GM23338 (cell line): ENCODE measurements around the gene ACAN. TPM values are rescaled to one million over a fixed set of nuclear protein-coding genes. Genes with fewer than 3 reads are reported as not detected.

Source experiments
- ATAC-seq: fragments of 200-7000 bp; cut with Tn5 transposase; 3 replicates; pipeline ENCODE4 v1.9.1; 2020
- DNase-seq: peaks from one replicate; pipeline ENCODE4 v3.0.0-alpha.2; 2015; ENCODE audit warnings: low spot score
- H2AFZ ChIP-seq: fragments of 200-600 bp; sonication (generic); 2 replicates; pipeline ENCODE4 v1.8.0; 2016; ENCODE audit warnings: antibody characterized with exemption, mild to moderate bottlenecking, moderate library complexity
- H3F3A ChIP-seq: fragments of 200-600 bp; sonication (generic); replicated peaks from 2 replicates; pipeline ENCODE4 v1.8.0; 2017; ENCODE audit warnings: antibody characterized with exemption, mixed run types, low read depth
- H3K27ac ChIP-seq: fragments of 200-600 bp; sonication (generic); 2 replicates; pipeline ENCODE4 v1.6.1; 2016; ENCODE audit warnings: low read depth
- H3K27me3 ChIP-seq: fragments of 200-600 bp; sonication (generic); 2 replicates; pipeline ENCODE4 v1.8.0; 2016; ENCODE audit warnings: mild to moderate bottlenecking, mixed run types, moderate library complexity; ENCODE audit not compliant: insufficient read depth
- H3K36me3 ChIP-seq: fragments of 200-600 bp; sonication (generic); 2 replicates; pipeline ENCODE4 v1.8.0; 2016; ENCODE audit warnings: mild to moderate bottlenecking; ENCODE audit not compliant: insufficient read depth
- H3K4me1 ChIP-seq: fragments of 200-600 bp; sonication (generic); 2 replicates; pipeline ENCODE4 v1.8.0; 2016; ENCODE audit warnings: mild to moderate bottlenecking, moderate library complexity; ENCODE audit not compliant: insufficient read depth
- H3K4me2 ChIP-seq: fragments of 200-600 bp; sonication (generic); 2 replicates; pipeline ENCODE4 v1.7.1; 2017; ENCODE audit warnings: mixed run types
- H3K4me3 ChIP-seq: fragments of 200-600 bp; sonication (generic); 2 replicates; pipeline ENCODE4 v1.6.1; 2016; ENCODE audit warnings: mixed run types
- H3K79me2 ChIP-seq: fragments of 200-600 bp; sonication (generic); replicated peaks from 2 replicates; pipeline ENCODE4 v1.8.0; 2017; ENCODE audit warnings: mild to moderate bottlenecking; ENCODE audit not compliant: insufficient read depth
- H3K9me2 ChIP-seq: fragments of 200-600 bp; sonication (generic); 2 replicates; pipeline ENCODE4 v1.8.0; 2017; ENCODE audit not compliant: insufficient read depth
- H4K20me1 ChIP-seq: fragments of 200-600 bp; sonication (generic); replicated peaks from 2 replicates; pipeline ENCODE4 v1.8.0; 2017; ENCODE audit warnings: mild to moderate bottlenecking; ENCODE audit not compliant: insufficient read depth
- H3K27ac Mint-ChIP-seq: 2 replicates; pipeline ENCODE4 v1.8.0; 2020; ENCODE audit warnings: inconsistent platforms, mild to moderate bottlenecking, moderate library complexity, mixed read lengths
- H3K27me3 Mint-ChIP-seq: 3 replicates; pipeline ENCODE4 v1.8.0; 2022; ENCODE audit warnings: low read depth, mild to moderate bottlenecking, moderate library complexity, mixed read lengths, inconsistent platforms; ENCODE audit not compliant: insufficient read depth, poor library complexity
- H3K36me3 Mint-ChIP-seq: 3 replicates; pipeline ENCODE4 v1.8.0; 2021; ENCODE audit warnings: low read depth, mild to moderate bottlenecking, inconsistent platforms, moderate library complexity, mixed read lengths
- H3K4me1 Mint-ChIP-seq: 3 replicates; pipeline ENCODE4 v1.8.0; 2020; ENCODE audit warnings: mild to moderate bottlenecking, inconsistent platforms, mixed read lengths
- H3K4me3 Mint-ChIP-seq: 3 replicates; pipeline ENCODE4 v1.8.0; 2021; ENCODE audit warnings: moderate library complexity, mild to moderate bottlenecking, inconsistent platforms, mixed read lengths
- H3K9me3 Mint-ChIP-seq: 3 replicates; pipeline ENCODE4 v1.8.0; 2020; ENCODE audit warnings: moderate library complexity, mild to moderate bottlenecking, inconsistent platforms, mixed read lengths
- CREB1 ChIP-seq: fragments of 250-450 bp; sonication (Bioruptor Pico); IDR thresholded peaks from 2 replicates; pipeline ENCODE4 v1.5.0; 2020; ENCODE audit warnings: low read depth, mild to moderate bottlenecking, moderate library complexity
- EZH2 ChIP-seq: fragments of 200-600 bp; sonication (generic); IDR thresholded peaks from one replicate; pipeline ENCODE4 v1.8.0; 2017; ENCODE audit warnings: antibody characterized with exemption, mild to moderate bottlenecking, low read depth; ENCODE audit not compliant: unreplicated experiment
- EZH2phosphoT487 ChIP-seq: fragments of 200-600 bp; sonication (generic); IDR thresholded peaks from one replicate; pipeline ENCODE4 v1.8.1; 2018; ENCODE audit warnings: antibody characterized with exemption; ENCODE audit not compliant: unreplicated experiment
- JUNB ChIP-seq: IDR thresholded peaks from one replicate; pipeline ENCODE4 v1.6.1; 2016; ENCODE audit warnings: antibody characterized with exemption; ENCODE audit not compliant: unreplicated experiment
- NANOG ChIP-seq: IDR thresholded peaks from 2 replicates; pipeline ENCODE4 v1.6.1; 2016; ENCODE audit warnings: antibody characterized with exemption, borderline replicate concordance
- POLR2AphosphoS5 ChIP-seq: IDR thresholded peaks from 2 replicates; pipeline ENCODE4 v1.6.1; 2016; ENCODE audit warnings: antibody characterized with exemption, low read depth
- REST ChIP-seq: IDR thresholded peaks from one replicate; pipeline ENCODE4 v1.6.1; 2018; ENCODE audit warnings: antibody characterized with exemption; ENCODE audit not compliant: unreplicated experiment
- ZNF114 ChIP-seq: fragments of 250-450 bp; sonication (Bioruptor Pico); IDR thresholded peaks from 2 replicates; pipeline ENCODE4 v1.5.0; 2020; ENCODE audit warnings: mild to moderate bottlenecking, moderate library complexity
- ZNF331 ChIP-seq: fragments of 250-450 bp; sonication (Bioruptor Pico); IDR thresholded peaks from 2 replicates; pipeline ENCODE4 v1.5.0; 2020; ENCODE audit warnings: low read depth, mild to moderate bottlenecking, moderate library complexity
- polyA plus RNA-seq: library from polyadenylated mRNA; unstranded; fragments of >200 nt; fragmentation: Nextera tagmentation; extraction: Ambion mirVana; gene quantifications from 2 replicates; pipeline ENCODE4 v1.2.1, GENCODE V29; 2016
- total RNA-seq: library from RNA; depleted of rRNA; stranded (reverse); fragments of >200 nt; shearing (Covaris generic); gene quantifications from 2 replicates; pipeline ENCODE4 v1.2.3, GENCODE V29; 2014
- TF ChIP-seq, protein P1 (sequence below): fragments of 250-450 bp; sonication (Bioruptor Pico); IDR thresholded peaks from 2 replicates; pipeline ENCODE4 v1.5.0; 2020; ENCODE audit warnings: mild to moderate bottlenecking, moderate library complexity
- TF ChIP-seq, protein P2 (sequence below): IDR thresholded peaks from 2 replicates; pipeline ENCODE4 v1.6.1; 2016; ENCODE audit warnings: antibody characterized with exemption

The ACAN gene
- total and polyA plus RNA-seq, 2 experiments from 2014 or later, result 2.5 to 4.9 TPM

DNA sequence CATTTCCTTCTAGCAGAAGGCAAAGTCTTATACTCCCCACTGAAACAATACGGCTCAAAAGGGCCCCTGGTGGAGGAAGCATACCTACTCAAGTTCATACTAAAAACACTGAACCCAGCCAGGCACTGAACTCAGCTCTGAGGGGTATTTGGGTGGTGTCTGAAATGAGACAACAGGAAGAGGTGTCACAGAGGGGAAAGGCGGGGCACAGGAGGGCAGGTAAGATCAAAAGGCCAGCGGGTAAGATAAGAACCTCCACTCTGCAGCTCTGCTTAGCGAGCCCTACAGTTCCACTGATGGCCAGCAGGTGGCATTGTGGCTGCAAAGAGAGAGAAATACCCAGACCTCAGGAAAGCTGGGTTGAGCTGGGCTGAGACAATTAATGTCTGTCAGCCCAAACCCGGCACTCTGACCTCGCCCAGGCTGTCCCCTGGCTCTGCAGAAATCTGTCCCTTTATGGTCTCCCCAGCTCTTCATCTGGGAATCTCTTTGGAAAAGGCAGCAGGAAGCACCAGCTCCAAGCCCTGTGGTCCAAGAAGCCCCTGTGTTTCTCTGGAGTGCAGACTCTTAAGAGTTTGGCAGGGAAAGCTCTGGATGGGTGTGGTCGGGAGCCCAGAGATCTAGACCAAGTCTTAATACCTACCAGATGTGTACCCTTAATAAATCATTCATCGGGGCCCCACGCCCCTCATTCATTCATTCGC, 101.5 kb downstream of the ACAN start (continued):
- TF ChIP-seq NANOG, result no peak

DNA sequence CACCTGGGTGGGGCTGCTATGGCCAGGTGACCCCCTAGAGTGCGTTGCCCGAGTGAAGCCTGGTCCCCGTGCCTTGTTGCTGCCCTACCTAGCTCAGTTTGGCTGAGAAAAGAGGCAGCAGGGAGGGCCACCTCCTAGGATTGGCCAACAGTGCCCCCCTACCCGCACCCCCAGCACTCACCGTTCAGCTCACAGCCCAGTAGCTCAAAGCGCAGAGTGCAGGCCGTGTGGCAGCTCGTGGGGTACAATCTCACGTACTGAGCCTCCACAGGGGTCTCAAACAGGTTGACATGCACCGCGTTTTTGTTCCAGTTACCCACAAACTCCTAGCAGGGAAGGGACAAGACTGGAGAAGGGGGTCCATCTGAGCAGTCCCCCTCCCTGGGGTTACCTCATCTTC, 102.3 kb downstream of the ACAN start:
- Mint-ChIP-seq H3K4me1 (peaks cover 79% of the 10 kb centered on the region), H3K36me3 (peaks cover 100% of the 10 kb centered on the region), H3K4me3 (no peak overlapping the region), H3K27ac (no peak overlapping the region), H3K9me3 (no peaks in the 10 kb centered on the region; the same call in 1 of the 3 replicates), H3K27me3 (peaks cover 26% of the 10 kb centered on the region)
- peaks cover 46% of the 10 kb centered on the region for H4K20me1 ChIP-seq
- peaks cover 45% of the 10 kb centered on the region for H3K79me2 ChIP-seq
- ATAC-seq, result 0 out of 3 replicates have a peak, but pooled peaks have one; percentile 3
- H3K27me3 ChIP-seq, result no peaks in the 10 kb centered on the region
- H3F3A ChIP-seq, result peaks cover 43% of the 10 kb centered on the region
- no peak overlapping the region for H3K4me2 ChIP-seq
- DNase-seq, result no peak
- H2AFZ ChIP-seq, result no peak overlapping the region
- H3K9me2 ChIP-seq, result no peaks in the 10 kb centered on the region
- H3K27ac ChIP-seq, result no peak overlapping the region
- peaks cover 17% of the 10 kb centered on the region for H3K4me1 ChIP-seq
- H3K36me3 ChIP-seq, result peaks cover 58% of the 10 kb centered on the region
- H3K4me3 ChIP-seq, result no peak overlapping the region
- no peak for TF ChIP-seq ZNF114 (CRISPR knock-in tag)
- no peak for TF ChIP-seq EZH2phosphoT487
- TF ChIP-seq EZH2, result no peak
- TF ChIP-seq, protein P1, sequence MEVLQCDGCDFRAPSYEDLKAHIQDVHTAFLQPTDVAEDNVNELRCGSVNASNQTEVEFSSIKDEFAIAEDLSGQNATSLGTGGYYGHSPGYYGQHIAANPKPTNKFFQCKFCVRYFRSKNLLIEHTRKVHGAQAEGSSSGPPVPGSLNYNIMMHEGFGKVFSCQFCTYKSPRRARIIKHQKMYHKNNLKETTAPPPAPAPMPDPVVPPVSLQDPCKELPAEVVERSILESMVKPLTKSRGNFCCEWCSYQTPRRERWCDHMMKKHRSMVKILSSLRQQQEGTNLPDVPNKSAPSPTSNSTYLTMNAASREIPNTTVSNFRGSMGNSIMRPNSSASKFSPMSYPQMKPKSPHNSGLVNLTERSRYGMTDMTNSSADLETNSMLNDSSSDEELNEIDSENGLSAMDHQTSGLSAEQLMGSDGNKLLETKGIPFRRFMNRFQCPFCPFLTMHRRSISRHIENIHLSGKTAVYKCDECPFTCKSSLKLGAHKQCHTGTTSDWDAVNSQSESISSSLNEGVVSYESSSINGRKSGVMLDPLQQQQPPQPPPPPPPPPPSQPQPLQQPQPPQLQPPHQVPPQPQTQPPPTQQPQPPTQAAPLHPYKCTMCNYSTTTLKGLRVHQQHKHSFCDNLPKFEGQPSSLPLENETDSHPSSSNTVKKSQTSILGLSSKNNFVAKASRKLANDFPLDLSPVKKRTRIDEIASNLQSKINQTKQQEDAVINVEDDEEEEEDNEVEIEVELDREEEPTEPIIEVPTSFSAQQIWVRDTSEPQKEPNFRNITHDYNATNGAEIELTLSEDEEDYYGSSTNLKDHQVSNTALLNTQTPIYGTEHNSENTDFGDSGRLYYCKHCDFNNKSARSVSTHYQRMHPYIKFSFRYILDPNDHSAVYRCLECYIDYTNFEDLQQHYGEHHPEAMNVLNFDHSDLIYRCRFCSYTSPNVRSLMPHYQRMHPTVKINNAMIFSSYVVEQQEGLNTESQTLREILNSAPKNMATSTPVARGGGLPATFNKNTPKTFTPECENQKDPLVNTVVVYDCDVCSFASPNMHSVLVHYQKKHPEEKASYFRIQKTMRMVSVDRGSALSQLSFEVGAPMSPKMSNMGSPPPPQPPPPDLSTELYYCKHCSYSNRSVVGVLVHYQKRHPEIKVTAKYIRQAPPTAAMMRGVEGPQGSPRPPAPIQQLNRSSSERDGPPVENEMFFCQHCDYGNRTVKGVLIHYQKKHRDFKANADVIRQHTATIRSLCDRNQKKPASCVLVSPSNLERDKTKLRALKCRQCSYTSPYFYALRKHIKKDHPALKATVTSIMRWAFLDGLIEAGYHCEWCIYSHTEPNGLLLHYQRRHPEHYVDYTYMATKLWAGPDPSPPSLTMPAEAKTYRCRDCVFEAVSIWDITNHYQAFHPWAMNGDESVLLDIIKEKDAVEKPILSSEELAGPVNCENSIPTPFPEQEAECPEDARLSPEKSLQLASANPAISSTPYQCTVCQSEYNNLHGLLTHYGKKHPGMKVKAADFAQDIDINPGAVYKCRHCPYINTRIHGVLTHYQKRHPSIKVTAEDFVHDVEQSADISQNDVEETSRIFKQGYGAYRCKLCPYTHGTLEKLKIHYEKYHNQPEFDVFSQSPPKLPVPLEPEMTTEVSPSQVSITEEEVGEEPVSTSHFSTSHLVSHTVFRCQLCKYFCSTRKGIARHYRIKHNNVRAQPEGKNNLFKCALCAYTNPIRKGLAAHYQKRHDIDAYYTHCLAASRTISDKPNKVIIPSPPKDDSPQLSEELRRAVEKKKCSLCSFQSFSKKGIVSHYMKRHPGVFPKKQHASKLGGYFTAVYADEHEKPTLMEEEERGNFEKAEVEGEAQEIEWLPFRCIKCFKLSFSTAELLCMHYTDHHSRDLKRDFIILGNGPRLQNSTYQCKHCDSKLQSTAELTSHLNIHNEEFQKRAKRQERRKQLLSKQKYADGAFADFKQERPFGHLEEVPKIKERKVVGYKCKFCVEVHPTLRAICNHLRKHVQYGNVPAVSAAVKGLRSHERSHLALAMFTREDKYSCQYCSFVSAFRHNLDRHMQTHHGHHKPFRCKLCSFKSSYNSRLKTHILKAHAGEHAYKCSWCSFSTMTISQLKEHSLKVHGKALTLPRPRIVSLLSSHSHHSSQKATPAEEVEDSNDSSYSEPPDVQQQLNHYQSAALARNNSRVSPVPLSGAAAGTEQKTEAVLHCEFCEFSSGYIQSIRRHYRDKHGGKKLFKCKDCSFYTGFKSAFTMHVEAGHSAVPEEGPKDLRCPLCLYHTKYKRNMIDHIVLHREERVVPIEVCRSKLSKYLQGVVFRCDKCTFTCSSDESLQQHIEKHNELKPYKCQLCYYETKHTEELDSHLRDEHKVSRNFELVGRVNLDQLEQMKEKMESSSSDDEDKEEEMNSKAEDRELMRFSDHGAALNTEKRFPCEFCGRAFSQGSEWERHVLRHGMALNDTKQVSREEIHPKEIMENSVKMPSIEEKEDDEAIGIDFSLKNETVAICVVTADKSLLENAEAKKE (CRISPR knock-in tag), result no peak
- TF ChIP-seq, protein P2, sequence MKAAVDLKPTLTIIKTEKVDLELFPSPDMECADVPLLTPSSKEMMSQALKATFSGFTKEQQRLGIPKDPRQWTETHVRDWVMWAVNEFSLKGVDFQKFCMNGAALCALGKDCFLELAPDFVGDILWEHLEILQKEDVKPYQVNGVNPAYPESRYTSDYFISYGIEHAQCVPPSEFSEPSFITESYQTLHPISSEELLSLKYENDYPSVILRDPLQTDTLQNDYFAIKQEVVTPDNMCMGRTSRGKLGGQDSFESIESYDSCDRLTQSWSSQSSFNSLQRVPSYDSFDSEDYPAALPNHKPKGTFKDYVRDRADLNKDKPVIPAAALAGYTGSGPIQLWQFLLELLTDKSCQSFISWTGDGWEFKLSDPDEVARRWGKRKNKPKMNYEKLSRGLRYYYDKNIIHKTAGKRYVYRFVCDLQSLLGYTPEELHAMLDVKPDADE, result no peak
- TF ChIP-seq REST, result no peak
- no peak for TF ChIP-seq NANOG
- no peak for TF ChIP-seq JUNB
- TF ChIP-seq ZNF331, result no peak
- no peak for TF ChIP-seq POLR2AphosphoS5
- no peak for TF ChIP-seq CREB1 (CRISPR knock-in tag)
